KOPT-K1 (cell line): ENCODE measurements around the gene SCUBE1.

ENCODE experiments used
- H3K27ac ChIP-seq: fragments of 200-600 bp; sonication (generic); 2 replicates; pipeline ENCODE4 v1.5.1; 2016; ENCODE audit warnings: antibody characterized with exemption, mild to moderate bottlenecking, low read depth, low read length; ENCODE audit not compliant: poor library complexity, severe bottlenecking
- H3K36me3 ChIP-seq: fragments of 200-600 bp; sonication (generic); 2 replicates; pipeline ENCODE4 v1.5.1; 2017; ENCODE audit warnings: antibody characterized with exemption, mild to moderate bottlenecking, low read length, moderate library complexity; ENCODE audit not compliant: insufficient read depth
- H3K9me3 ChIP-seq: fragments of 200-600 bp; sonication (generic); 2 replicates; pipeline ENCODE4 v1.5.1; 2017; ENCODE audit warnings: antibody characterized with exemption, low read length, mild to moderate bottlenecking; ENCODE audit not compliant: insufficient read depth, poor library complexity, severe bottlenecking

SCUBE1 gene

GRCh38 chr22:43171607-43172006, 171.6 kb downstream of the SCUBE1 start:
- Histone ChIP-seq H3K9me3 (no peaks in the 10 kb centered on the region), H3K36me3 (peaks cover 100% of the 10 kb centered on the region), H3K27ac (no peak overlapping the region)

- H3K9me3 ChIP-seq: no peaks in the 10 kb centered on the region
- no peak overlapping the region for H3K27ac ChIP-seq
- peaks cover 100% of the 10 kb centered on the region for H3K36me3 ChIP-seq
Measured at GRCh38 chr22:43171019-43171491, 172.1 kb downstream of the SCUBE1 start.

GRCh38 chr22:43170131-43170480, 173.1 kb downstream of the SCUBE1 start:
- H3K36me3 ChIP-seq: peaks cover 92% of the 10 kb centered on the region
- no peaks in the 10 kb centered on the region for H3K9me3 ChIP-seq
- no peak overlapping the region for H3K27ac ChIP-seq

- Histone ChIP-seq H3K36me3 (peaks cover 86% of the 10 kb centered on the region), H3K27ac (no peak overlapping the region), H3K9me3 (no peaks in the 10 kb centered on the region)
Measured at GRCh38 chr22:43169310-43170130, 173.7 kb downstream of the SCUBE1 start.

GRCh38 chr22:43168471-43169309, 174.5 kb downstream of the SCUBE1 start:
- H3K36me3 ChIP-seq: peaks cover 77% of the 10 kb centered on the region
- no peak overlapping the region for H3K27ac ChIP-seq
- no peaks in the 10 kb centered on the region for H3K9me3 ChIP-seq

GRCh38 chr22:43167001-43167589, 176.1 kb downstream of the SCUBE1 start:
- Histone ChIP-seq H3K36me3 (peaks cover 61% of the 10 kb centered on the region), H3K9me3 (no peaks in the 10 kb centered on the region), H3K27ac (no peak overlapping the region)

- Histone ChIP-seq H3K27ac (no peak overlapping the region), H3K36me3 (peaks cover 54% of the 10 kb centered on the region), H3K9me3 (no peaks in the 10 kb centered on the region)
Measured at GRCh38 chr22:43166132-43166930, 176.8 kb downstream of the SCUBE1 start.

- Histone ChIP-seq H3K27ac (no peak overlapping the region), H3K9me3 (no peaks in the 10 kb centered on the region), H3K36me3 (peaks cover 37% of the 10 kb centered on the region)
Measured at GRCh38 chr22:43164636-43165035, 178.5 kb downstream of the SCUBE1 start.

- Histone ChIP-seq H3K36me3 (peaks cover 24% of the 10 kb centered on the region), H3K9me3 (no peaks in the 10 kb centered on the region), H3K27ac (no peak overlapping the region)
Measured at GRCh38 chr22:43163241-43163795, 179.9 kb downstream of the SCUBE1 start.

- Histone ChIP-seq H3K36me3 (peaks cover 16% of the 10 kb centered on the region; the same call in 1 of the 2 replicates), H3K27ac (no peak overlapping the region), H3K9me3 (no peaks in the 10 kb centered on the region)
Measured at GRCh38 chr22:43162412-43163150, 180.6 kb downstream of the SCUBE1 start.

GRCh38 chr22:43160497-43161126, 182.6 kb downstream of the SCUBE1 start:
- no peak overlapping the region for H3K27ac ChIP-seq
- no peaks in the 10 kb centered on the region for H3K36me3 ChIP-seq
- H3K9me3 ChIP-seq: no peaks in the 10 kb centered on the region

GRCh38 chr22:43159484-43160178, 183.5 kb downstream of the SCUBE1 start:
- H3K27ac ChIP-seq: no peak overlapping the region
- no peaks in the 10 kb centered on the region for H3K9me3 ChIP-seq
- no peaks in the 10 kb centered on the region for H3K36me3 ChIP-seq
